Astrocyte (in vitro differentiated cells and primary cell): ENCODE measurements around the gene OR10V1.

Experiments used
- EZH2 ChIP-seq: IDR thresholded peaks from 2 replicates; pipeline ENCODE4 v1.6.1; 2012; ENCODE audit warnings: mild to moderate bottlenecking, low read length, inconsistent platforms; ENCODE audit not compliant: insufficient read depth
- TF ChIP-seq, protein P1 (sequence below): IDR thresholded peaks from 2 replicates; pipeline ENCODE4 v1.5.1; 2011; ENCODE audit warnings: low read depth, mild to moderate bottlenecking, inconsistent platforms, low read length, moderate library complexity; ENCODE audit not compliant: insufficient read depth

- TF ChIP-seq, protein P1, sequence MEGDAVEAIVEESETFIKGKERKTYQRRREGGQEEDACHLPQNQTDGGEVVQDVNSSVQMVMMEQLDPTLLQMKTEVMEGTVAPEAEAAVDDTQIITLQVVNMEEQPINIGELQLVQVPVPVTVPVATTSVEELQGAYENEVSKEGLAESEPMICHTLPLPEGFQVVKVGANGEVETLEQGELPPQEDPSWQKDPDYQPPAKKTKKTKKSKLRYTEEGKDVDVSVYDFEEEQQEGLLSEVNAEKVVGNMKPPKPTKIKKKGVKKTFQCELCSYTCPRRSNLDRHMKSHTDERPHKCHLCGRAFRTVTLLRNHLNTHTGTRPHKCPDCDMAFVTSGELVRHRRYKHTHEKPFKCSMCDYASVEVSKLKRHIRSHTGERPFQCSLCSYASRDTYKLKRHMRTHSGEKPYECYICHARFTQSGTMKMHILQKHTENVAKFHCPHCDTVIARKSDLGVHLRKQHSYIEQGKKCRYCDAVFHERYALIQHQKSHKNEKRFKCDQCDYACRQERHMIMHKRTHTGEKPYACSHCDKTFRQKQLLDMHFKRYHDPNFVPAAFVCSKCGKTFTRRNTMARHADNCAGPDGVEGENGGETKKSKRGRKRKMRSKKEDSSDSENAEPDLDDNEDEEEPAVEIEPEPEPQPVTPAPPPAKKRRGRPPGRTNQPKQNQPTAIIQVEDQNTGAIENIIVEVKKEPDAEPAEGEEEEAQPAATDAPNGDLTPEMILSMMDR, result no peak
- TF ChIP-seq EZH2, result no peak
Observed at GRCh38 chr11:59746111-59746510, 32.5 kb upstream of the OR10V1 start.
